GM21723 (cell line): ENCODE data around the gene CCDC17.
A peak's percentile ranks its signal among the peaks of the same experiment; 100 is the strongest.

Experiments used
- ATAC-seq: cut with Tn5 transposase; IDR thresholded peaks from one replicate; pipeline ENCODE4 v1.9.1; 2021; ENCODE audit warnings: mild to moderate bottlenecking, moderate library complexity; ENCODE audit not compliant: unreplicated experiment

Gene CCDC17

DNA sequence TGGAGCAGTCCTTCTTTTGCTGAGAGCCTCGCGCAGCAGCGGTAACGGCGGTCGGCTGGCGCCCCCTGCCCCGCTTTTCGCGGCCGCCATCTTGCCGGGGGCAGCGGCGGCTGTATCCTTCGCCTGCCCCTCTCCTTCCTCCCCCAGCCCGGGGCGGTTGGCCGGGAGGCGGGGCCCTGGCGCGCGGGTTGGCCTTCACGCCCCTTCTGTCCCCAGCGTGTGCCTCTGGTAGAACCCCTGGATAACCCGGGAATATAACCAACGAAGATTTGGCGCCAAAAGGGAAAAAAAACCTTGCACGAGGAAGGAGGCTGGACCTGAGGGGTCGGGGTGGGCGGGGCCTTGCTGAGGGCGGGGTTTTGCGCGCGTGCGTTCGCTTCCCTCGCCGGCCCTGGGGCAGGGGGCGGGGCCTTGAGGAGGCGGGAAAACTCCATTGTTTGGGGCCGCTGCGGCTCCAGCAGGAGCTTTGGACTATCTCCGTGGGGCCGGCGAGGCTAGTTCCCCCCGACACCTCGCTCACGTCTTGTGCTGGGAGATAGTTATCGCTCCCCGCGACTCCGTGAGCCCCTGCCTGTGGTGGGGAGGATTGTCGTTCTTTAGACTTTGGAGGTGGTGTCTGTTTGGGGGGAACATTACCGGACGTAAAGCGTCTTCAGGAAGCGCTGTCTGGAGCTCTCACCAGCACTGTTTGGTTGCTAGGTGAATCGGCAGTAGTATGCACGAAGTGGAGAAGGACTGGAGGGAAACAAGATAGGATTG is 39.3 kb downstream of the CCDC17 start:
- peak; percentile 40 for ATAC-seq

DNA sequence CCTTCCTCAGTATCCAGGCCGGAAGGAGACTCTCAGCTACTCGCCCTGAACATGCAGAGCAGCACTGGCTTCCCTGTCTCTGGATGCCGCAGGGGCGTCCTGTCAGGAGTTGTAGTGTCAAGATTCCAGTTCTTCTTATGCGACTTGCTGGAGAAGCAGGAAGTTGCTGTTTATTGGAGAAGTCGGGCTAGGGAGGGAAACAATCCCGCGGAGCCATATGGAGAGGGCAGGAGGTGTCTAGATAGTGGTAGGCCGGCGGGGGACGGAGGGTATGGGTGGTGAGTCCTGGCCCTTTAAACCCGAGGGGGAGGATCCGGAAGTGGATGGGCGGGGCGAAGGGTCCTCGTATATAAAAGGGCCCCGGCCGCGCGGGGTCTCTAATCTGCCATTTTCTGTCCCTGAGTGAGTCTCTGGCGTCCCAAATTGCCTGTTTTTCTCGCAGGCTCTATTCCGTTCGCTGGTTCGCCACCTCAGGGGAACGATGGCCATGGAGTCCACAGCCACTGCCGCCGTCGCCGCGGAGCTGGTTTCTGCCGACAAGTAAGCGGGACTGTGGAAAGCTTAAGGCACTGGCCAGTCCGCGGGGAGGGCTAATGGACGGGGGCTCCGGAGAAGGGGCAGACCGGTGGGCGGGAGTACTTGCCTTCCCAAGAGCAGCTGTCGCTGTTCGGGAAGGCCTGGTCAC is 40.0 kb downstream of the CCDC17 start, which contains the start of gene NASP:
TSS of gene NASP (plus strand) at position 376 of the 685 bp plus-strand sequence. CDS start at position 482, 106 bp downstream.
- ATAC-seq, result peak; percentile 62

DNA sequence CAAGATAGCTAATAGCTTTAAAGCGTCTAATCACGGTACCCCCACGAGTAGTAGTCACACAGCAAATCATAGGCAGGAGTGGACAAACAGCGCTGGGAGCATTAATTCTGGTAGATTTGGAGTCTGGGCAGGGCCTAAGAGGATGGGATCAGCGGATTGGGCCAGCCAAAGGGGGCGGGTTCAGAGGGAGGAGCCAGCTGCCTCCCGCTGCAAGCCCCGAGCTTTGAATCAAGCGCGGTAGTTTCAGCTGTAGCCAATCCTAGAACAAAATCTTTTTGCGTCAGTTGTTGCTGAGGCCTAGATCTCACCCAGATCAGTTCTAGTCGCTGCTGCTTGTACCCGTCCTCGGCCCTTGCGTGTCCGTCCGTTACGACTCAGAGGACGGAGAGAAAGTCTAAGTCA is 40.6 kb downstream of the CCDC17 start:
- ATAC-seq, result peak; percentile 66

DNA sequence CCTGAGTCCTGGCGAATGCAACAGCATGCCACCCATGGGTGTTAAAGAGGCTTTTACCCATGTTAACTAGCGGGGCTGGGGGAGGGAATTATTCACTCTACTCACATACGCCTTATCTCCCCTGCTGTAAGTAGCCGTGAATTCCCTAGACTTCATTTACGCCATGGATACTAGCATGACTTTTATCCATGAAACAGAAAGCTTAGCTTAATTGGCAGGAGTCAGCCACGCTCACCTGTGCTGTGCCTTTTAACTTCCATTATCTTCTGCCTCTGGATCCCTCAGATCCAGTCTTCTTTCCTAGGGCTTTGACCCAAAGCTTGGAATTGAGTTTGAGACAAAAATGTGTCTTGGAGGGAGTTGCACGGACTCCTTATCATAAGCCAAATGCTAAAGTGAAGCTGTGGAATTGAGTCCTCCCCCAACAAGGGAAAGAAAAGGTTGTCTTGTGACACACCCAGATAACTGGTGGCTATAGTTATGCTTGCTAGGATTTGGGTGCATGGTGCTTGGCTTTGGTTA is 49.7 kb downstream of the CCDC17 start:
- ATAC-seq, result no peak

DNA sequence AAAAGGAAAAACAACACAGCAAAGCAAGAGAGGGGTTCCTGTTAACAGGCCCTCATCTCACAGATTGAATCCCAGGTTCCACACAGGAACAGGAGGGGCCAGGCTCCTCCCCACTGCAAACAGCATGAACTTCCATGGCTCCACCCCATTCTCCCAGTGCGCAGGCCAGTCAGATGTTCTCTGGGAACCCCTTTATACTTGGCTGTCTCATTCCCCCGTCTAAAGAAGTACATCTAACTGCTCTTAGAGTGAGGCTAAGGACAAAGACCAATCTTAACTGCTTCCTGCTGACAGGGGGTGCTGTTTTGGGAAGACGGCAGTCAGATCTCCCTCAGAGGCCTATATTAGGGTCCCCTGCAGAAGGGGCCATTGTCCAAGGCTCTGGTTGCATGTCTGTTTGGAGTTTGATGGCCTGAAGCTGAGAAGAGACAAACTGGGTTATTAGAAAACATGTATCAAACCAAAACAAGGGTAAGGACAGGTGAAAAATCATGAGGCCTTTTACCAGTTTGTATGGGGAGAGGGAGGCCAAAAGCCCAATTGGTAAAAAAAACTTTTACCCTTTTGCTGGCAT is 50.5 kb downstream of the CCDC17 start:
- no peak for ATAC-seq

DNA sequence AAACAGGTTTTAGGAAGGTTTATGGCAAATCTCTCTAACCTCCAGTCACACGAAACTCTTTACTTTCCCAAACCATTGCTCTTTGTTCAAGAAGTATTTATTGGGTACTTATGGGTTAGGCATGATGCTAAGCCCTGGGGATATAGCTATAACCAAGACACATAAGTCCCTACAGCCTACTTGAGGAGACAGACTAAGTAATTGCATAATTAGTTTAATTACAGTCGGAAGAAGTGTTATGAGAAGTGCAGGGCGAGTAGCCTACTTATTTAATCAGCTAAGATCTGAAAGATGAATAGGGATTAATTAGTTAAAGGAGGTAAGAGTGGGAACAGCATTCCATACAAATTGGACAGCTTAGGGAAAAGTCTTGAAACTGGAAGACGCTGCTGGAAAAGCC is 53.2 kb downstream of the CCDC17 start:
- no peak for ATAC-seq
